Breast epithelium (tissue), 3 donors: Measurements from ENCODE around the gene ADPGK.
A peak's percentile ranks its signal among the peaks of the same experiment; 100 is the strongest.

ENCODE experiments used
- POLR2AphosphoS5 ChIP-seq, 3 donors: sonication (generic); formaldehyde crosslinking; IDR thresholded peaks; one replicate each; pipeline ENCODE4 v1.6.1; 2017; ENCODE audit warnings: antibody characterized with exemption in 3 of 3
- TF ChIP-seq, protein P1 (sequence below), 3 donors: fragments of 450-650 bp; IDR thresholded peaks; one replicate each; pipeline ENCODE4 v1.5.1; 2016 to 2017; ENCODE audit warnings: antibody characterized with exemption in 3 of 3, mild to moderate bottlenecking in 3 of 3, moderate library complexity in 3 of 3

DNA sequence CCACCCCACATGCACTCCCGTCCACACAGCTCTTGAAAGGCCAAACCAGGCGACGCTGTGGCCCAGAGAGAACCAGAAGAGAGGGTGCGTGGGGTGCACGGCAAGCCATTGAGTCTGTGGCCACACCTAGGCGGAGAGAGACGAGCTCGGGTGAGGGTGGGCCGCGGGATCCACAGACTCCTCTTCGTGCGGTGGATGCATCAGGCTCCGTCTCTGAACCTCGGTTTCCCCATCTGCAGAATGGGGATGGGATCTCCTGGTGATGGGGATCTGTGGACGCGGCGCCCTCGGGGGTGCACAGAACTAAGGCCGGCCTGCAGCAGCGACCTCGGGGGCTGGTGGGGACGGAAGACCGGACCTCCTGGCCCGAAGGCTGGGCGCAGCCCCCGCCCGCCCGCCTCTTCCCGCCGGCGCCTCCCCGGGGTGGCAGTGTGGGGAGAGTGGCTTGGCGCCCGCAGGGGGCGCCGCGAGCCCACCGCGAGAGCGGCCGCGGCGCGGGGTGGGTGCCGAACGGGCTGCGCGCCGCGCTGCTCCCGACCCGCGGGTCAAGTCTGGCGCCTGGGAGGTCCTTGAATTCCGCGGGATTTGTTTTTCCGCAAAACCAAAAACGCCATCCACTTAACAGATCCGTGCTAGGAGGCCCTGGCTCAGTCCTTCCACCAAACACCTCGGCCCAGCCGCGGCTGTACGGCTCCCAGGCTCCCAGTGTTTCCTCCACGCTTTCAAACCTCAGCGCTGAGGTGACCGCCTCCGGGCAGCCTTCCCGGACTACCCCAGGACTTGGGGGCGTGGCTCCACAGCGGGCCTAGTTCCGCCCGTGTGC, 13.2 kb upstream of the ADPGK start:
- TF ChIP-seq, protein P1, sequence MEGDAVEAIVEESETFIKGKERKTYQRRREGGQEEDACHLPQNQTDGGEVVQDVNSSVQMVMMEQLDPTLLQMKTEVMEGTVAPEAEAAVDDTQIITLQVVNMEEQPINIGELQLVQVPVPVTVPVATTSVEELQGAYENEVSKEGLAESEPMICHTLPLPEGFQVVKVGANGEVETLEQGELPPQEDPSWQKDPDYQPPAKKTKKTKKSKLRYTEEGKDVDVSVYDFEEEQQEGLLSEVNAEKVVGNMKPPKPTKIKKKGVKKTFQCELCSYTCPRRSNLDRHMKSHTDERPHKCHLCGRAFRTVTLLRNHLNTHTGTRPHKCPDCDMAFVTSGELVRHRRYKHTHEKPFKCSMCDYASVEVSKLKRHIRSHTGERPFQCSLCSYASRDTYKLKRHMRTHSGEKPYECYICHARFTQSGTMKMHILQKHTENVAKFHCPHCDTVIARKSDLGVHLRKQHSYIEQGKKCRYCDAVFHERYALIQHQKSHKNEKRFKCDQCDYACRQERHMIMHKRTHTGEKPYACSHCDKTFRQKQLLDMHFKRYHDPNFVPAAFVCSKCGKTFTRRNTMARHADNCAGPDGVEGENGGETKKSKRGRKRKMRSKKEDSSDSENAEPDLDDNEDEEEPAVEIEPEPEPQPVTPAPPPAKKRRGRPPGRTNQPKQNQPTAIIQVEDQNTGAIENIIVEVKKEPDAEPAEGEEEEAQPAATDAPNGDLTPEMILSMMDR (IDR thresholded peaks at IDR 0.05) = peak in 2 of 3 donors; percentile 17 to 57
- no peak for TF ChIP-seq POLR2AphosphoS5 (IDR thresholded peaks at IDR 0.05)
